ENCODE measurements around the gene NHEJ1. TPM values are rescaled to one million over a fixed set of nuclear protein-coding genes. Genes with fewer than 3 reads are reported as not detected.

NHEJ1 gene
- total RNA-seq, 1 donor from 2014 or later = 17.7 TPM

- Mint-ChIP-seq H3K36me3 (ENCODE audit: insufficient read depth) (peaks cover 8% of the 10 kb centered on the region), H3K4me3 (ENCODE audit: low read depth) (no peak overlapping the region), H3K4me1 (ENCODE audit: low read depth) (peaks cover 20% of the 10 kb centered on the region), H3K27me3 (peaks cover 45% of the 10 kb centered on the region), H3K9me3 (ENCODE audit: low read depth) (no peaks in the 10 kb centered on the region), H3K27ac (no peak overlapping the region)
- DNase-seq (ENCODE audit: low spot score, unreplicated experiment) = no peak
- no peak for TF ChIP-seq CTCF (IDR thresholded peaks at IDR 0.05; ENCODE audit: unreplicated experiment)
Measured at GRCh38 chr2:219078126-219078525, 82.5 kb downstream of the NHEJ1 start.

GRCh38 chr2:219076253-219076652, 84.4 kb downstream of the NHEJ1 start:
- no peak for DNase-seq (ENCODE audit: low spot score, unreplicated experiment)
- Mint-ChIP-seq H3K4me1 (ENCODE audit: low read depth) (peaks cover 31% of the 10 kb centered on the region), H3K27me3 (peaks cover 26% of the 10 kb centered on the region), H3K4me3 (ENCODE audit: low read depth) (no peak overlapping the region), H3K27ac (no peak overlapping the region), H3K36me3 (ENCODE audit: insufficient read depth) (peaks cover 8% of the 10 kb centered on the region), H3K9me3 (ENCODE audit: low read depth) (no peaks in the 10 kb centered on the region)
- no peak for TF ChIP-seq CTCF (IDR thresholded peaks at IDR 0.05; ENCODE audit: unreplicated experiment)

- peak overlapping the region; percentile 4 for H3K4me3 Mint-ChIP-seq (ENCODE audit: low read depth)
- no peak overlapping the region for H3K27ac Mint-ChIP-seq
- peaks cover 8% of the 10 kb centered on the region for H3K36me3 Mint-ChIP-seq (ENCODE audit: insufficient read depth)
- peaks cover 24% of the 10 kb centered on the region for H3K27me3 Mint-ChIP-seq
- peak; percentile 76 for TF ChIP-seq CTCF (IDR thresholded peaks at IDR 0.05; ENCODE audit: unreplicated experiment)
- no peaks in the 10 kb centered on the region for H3K9me3 Mint-ChIP-seq (ENCODE audit: low read depth)
- H3K4me1 Mint-ChIP-seq (ENCODE audit: low read depth) = peaks cover 40% of the 10 kb centered on the region
- no peak for DNase-seq (ENCODE audit: low spot score, unreplicated experiment)
Measured at GRCh38 chr2:219073413-219074129, 87.0 kb downstream of the NHEJ1 start.

- Mint-ChIP-seq H3K9me3 (ENCODE audit: low read depth) (no peaks in the 10 kb centered on the region), H3K4me3 (ENCODE audit: low read depth) (no peak overlapping the region), H3K27ac (peak overlapping the region; percentile 30), H3K4me1 (ENCODE audit: low read depth) (peaks cover 40% of the 10 kb centered on the region), H3K36me3 (ENCODE audit: insufficient read depth) (peaks cover 8% of the 10 kb centered on the region), H3K27me3 (peaks cover 26% of the 10 kb centered on the region)
- DNase-seq (ENCODE audit: low spot score, unreplicated experiment) = no peak
- no peak for TF ChIP-seq CTCF (IDR thresholded peaks at IDR 0.05; ENCODE audit: unreplicated experiment)
Measured at GRCh38 chr2:219072741-219073250, 87.8 kb downstream of the NHEJ1 start.

- Mint-ChIP-seq H3K27ac (peak overlapping the region; percentile 78), H3K4me3 (ENCODE audit: low read depth) (peak overlapping the region; percentile 19)
- TF ChIP-seq CTCF (IDR thresholded peaks at IDR 0.05; ENCODE audit: unreplicated experiment) = no peak
Measured at GRCh38 chr2:219071131-219071816, 89.3 kb downstream of the NHEJ1 start.

More at GRCh38 chr2:219071131-219071816, 89.3 kb downstream of the NHEJ1 start:
- peaks cover 40% of the 10 kb centered on the region for H3K4me1 Mint-ChIP-seq (ENCODE audit: low read depth)
- H3K36me3 Mint-ChIP-seq (ENCODE audit: insufficient read depth) = peaks cover 6% of the 10 kb centered on the region
- no peaks in the 10 kb centered on the region for H3K9me3 Mint-ChIP-seq (ENCODE audit: low read depth)
- DNase-seq (ENCODE audit: low spot score, unreplicated experiment) = no peak
- H3K27me3 Mint-ChIP-seq = peaks cover 29% of the 10 kb centered on the region

All from progenitor cell of endocrine pancreas (in vitro differentiated cells).